Mammary epithelial cell (primary cell): ENCODE results near the gene MTURN.

ENCODE experiments used
- CTCF ChIP-seq, 2 donors: IDR thresholded peaks in 1 of 2; conservative IDR thresholded peaks in 1 of 2; 2 replicates each; pipeline ENCODE4 v1.5.1; 2011 to 2012; ENCODE audit warnings: inconsistent platforms in 2 of 2, low read length in 2 of 2, mild to moderate bottlenecking in 2 of 2, control low read depth in 1 of 2, low read depth in 1 of 2; ENCODE audit not compliant: insufficient read depth in 1 of 2; ENCODE audit errors: extremely low read depth in 1 of 2
- EZH2 ChIP-seq: IDR thresholded peaks from 2 replicates; pipeline ENCODE4 v1.6.1; 2012; ENCODE audit warnings: low read length, inconsistent platforms, borderline replicate concordance

DNA sequence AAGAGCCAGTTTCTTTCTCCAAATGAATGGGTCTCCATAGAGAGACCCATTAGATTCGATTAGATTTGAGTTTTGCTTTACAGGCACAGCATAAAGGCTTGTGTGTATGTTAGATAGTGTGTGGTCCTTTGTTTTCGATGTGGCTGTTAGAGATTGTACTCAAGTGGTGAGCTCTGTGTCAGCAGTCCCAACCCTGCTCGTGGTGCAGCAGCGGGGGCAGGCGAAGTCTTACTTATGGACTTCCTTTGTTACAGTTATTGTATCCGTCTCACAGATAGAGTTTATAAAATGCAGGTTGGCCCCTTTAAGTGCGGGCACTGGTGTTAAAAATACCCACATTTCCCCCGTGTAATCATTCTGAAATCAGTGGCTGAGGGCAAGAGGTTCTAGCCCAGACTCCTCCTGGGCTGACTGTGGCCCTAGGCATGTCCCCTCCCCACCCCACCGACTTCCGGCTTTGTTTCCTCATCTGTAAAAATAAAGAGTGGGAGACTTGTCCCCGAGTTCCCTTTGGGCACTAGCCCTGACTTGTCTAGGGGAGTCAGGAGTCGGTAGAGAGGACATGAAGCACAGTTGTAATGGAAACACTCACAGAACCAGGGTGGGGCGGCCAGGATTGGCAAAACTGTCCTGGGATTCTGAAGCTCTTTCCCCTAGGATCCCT lies 28.6 kb downstream of the MTURN start:
- TF ChIP-seq CTCF (conservative IDR thresholded peaks at IDR 0.05 in 1 of 2, IDR thresholded peaks at IDR 0.05 in 1 of 2; ENCODE audit: extremely low read depth in 1 of 2, insufficient read depth in 1 of 2, low read depth in 1 of 2, low read length in 2 of 2) (no peak), EZH2 (no peak)
